Natural killer cell (primary cell): ENCODE data around the gene UNC93A. TPM values are rescaled to one million over a fixed set of nuclear protein-coding genes. Genes with fewer than 3 reads are reported as not detected.

Experiments used
- ATAC-seq, 3 donors: fragments of 150-1000 bp in 2 of 3; fragments of 200-7000 bp in 1 of 3; cut with Tn5 transposase; 1 replicate in 1 of 3; 2 replicates in 2 of 3; pipeline ENCODE4 v1.10.0; 2021; ENCODE audit warnings: mild to moderate bottlenecking in 2 of 3, moderate library complexity in 2 of 3
- DNase-seq, 2 donors: peaks; one replicate each; pipeline versions ENCODE4 v3.0.0 to v3.0.0-alpha.2; 2013 to 2021; ENCODE audit warnings: mixed read lengths in 1 of 2
- H3K27ac ChIP-seq: one replicate; pipeline ENCODE4 v1.5.1; 2013; ENCODE audit warnings: mild to moderate bottlenecking, low read length
- H3K27me3 ChIP-seq: one replicate; pipeline ENCODE4 v1.6.1; 2013; ENCODE audit warnings: low read length; ENCODE audit not compliant: control insufficient read depth, insufficient read depth
- H3K36me3 ChIP-seq: one replicate; pipeline ENCODE4 v1.6.1; 2013; ENCODE audit warnings: low read length; ENCODE audit not compliant: control insufficient read depth, insufficient read depth
- H3K4me1 ChIP-seq: one replicate; pipeline ENCODE4 v1.6.1; 2013; ENCODE audit warnings: low read length; ENCODE audit not compliant: control insufficient read depth, insufficient read depth
- H3K4me3 ChIP-seq: one replicate; pipeline ENCODE4 v1.5.1; 2013; ENCODE audit warnings: low read length
- H3K9me3 ChIP-seq: one replicate; pipeline ENCODE4 v1.6.1; 2013; ENCODE audit warnings: low read length; ENCODE audit not compliant: control insufficient read depth, insufficient read depth
- H3K27ac Mint-ChIP-seq, 2 donors: one replicate each; pipeline ENCODE4 v1.8.0; 2022; ENCODE audit warnings: mild to moderate bottlenecking in 2 of 2, mixed read lengths in 2 of 2, moderate library complexity in 1 of 2
- H3K27me3 Mint-ChIP-seq, 2 donors: one replicate each; pipeline ENCODE4 v1.8.0; 2022; ENCODE audit warnings: low read depth in 2 of 2, mixed read lengths in 2 of 2
- H3K36me3 Mint-ChIP-seq: one replicate; pipeline ENCODE4 v1.8.0; 2022; ENCODE audit warnings: mixed read lengths
- H3K4me1 Mint-ChIP-seq, 2 donors: one replicate each; pipeline ENCODE4 v1.8.0; 2022; ENCODE audit warnings: mixed read lengths in 2 of 2
- H3K4me3 Mint-ChIP-seq: one replicate; pipeline ENCODE4 v1.8.0; 2022; ENCODE audit warnings: mild to moderate bottlenecking, moderate library complexity, mixed read lengths
- H3K9me3 Mint-ChIP-seq, 2 donors: one replicate each; pipeline ENCODE4 v1.8.0; 2022; ENCODE audit warnings: mixed read lengths in 2 of 2
- WGBS: methylation state at CpG from one replicate; pipeline ENCODE4 v1.1.7; 2013; ENCODE audit warnings: missing lambda C conversion rate; ENCODE audit not compliant: insufficient coverage; 5-methylcytosine and 5-hydroxymethylcytosine counted together
- intact Hi-C: fragments of 100-400 bp; cut with micrococcal nuclease; formaldehyde crosslinking; loops from one replicate; pipeline ENCODE4 v1.14.2; 2022
- total RNA-seq, 4 donors: library from RNA; stranded (reverse); fragments of 120-200 nt in 1 of 4; gene quantifications; one replicate each; pipeline versions ENCODE4 v1.2.3 to v1.2.4, GENCODE V29; 2013 to 2022
- TF ChIP-seq, protein P1 (sequence below): fragments of 200-600 bp; IDR thresholded peaks from one replicate; pipeline ENCODE4 v1.8.0; 2022; ENCODE audit warnings: antibody characterized with exemption

UNC93A gene
- total RNA-seq, 3 donors from 2014 or later (not counting 1 experiment from before 2014, with no cell fraction given): not detected

DNA sequence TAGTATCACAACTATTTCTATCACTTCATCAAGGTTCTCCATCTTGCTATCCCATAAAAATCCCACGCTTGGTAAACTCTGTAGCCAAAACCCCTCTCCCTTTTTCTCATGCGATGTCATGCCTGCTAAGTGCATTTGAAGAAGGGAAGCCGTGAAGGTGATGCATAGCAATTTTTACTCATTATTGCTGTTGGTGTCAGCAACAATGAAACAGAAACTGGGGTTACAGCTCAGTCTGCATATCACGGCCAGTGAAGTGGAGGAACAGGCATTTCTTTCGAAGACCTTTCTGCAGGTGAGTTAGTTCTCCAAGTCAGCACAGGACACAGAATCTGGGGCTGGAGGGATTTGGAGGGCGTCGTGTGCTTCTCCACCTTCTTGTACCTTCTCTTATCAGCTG is 5.8 kb downstream of the UNC93A start:
- Histone ChIP-seq H3K27ac (no peak overlapping the region), H3K9me3 (no peaks in the 10 kb centered on the region), H3K4me3 (no peak overlapping the region), H3K27me3 (no peaks in the 10 kb centered on the region), H3K36me3 (no peaks in the 10 kb centered on the region), H3K4me1 (no peaks in the 10 kb centered on the region)
- no peaks in the 10 kb centered on the region for H3K4me1 Mint-ChIP-seq
- no peaks in the 10 kb centered on the region for H3K36me3 Mint-ChIP-seq
- TF ChIP-seq, protein P1, sequence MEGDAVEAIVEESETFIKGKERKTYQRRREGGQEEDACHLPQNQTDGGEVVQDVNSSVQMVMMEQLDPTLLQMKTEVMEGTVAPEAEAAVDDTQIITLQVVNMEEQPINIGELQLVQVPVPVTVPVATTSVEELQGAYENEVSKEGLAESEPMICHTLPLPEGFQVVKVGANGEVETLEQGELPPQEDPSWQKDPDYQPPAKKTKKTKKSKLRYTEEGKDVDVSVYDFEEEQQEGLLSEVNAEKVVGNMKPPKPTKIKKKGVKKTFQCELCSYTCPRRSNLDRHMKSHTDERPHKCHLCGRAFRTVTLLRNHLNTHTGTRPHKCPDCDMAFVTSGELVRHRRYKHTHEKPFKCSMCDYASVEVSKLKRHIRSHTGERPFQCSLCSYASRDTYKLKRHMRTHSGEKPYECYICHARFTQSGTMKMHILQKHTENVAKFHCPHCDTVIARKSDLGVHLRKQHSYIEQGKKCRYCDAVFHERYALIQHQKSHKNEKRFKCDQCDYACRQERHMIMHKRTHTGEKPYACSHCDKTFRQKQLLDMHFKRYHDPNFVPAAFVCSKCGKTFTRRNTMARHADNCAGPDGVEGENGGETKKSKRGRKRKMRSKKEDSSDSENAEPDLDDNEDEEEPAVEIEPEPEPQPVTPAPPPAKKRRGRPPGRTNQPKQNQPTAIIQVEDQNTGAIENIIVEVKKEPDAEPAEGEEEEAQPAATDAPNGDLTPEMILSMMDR: no peak
- no peak for DNase-seq
- intact Hi-C loops: no loop called here
- 78% methylated on average over 5 of the region's 7 CpGs for whole genome bisulfite sequencing
- peaks cover 0 to 3% of the 10 kb centered on the region in 2 donors for H3K27me3 Mint-ChIP-seq
- no peak for ATAC-seq
- no peak overlapping the region for H3K4me3 Mint-ChIP-seq
- no peaks in the 10 kb centered on the region for H3K9me3 Mint-ChIP-seq
- H3K27ac Mint-ChIP-seq: no peak overlapping the region

DNA sequence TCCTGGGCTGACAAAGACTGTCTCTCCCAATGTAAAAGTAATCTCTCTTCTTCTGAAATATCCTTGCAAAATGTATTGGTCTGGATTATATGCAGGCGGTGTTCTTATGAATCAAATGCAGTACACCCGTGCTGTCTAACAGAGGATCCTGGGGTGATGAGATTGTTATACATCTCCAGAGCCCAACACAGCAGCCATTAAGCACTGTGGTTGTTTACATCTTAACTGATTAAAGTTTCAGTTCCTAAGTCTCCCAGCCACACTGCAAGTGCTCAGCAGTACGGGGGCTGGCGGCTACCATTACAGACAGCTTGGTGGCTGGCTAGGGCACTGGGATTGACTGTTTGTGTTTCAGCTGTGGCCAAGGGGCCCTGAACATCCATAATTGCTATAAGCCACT is 7.0 kb downstream of the UNC93A start:
- WGBS: 70% methylated on average over 4 of the region's 4 CpGs
- Histone ChIP-seq H3K4me1 (no peaks in the 10 kb centered on the region), H3K27ac (no peak overlapping the region), H3K9me3 (no peaks in the 10 kb centered on the region), H3K27me3 (no peaks in the 10 kb centered on the region), H3K4me3 (no peak overlapping the region), H3K36me3 (no peaks in the 10 kb centered on the region)
- no peaks in the 10 kb centered on the region for H3K9me3 Mint-ChIP-seq
- H3K36me3 Mint-ChIP-seq: no peaks in the 10 kb centered on the region
- H3K27ac Mint-ChIP-seq: no peak overlapping the region
- no peak for ATAC-seq
- peaks cover 0 to 3% of the 10 kb centered on the region in 2 donors for H3K27me3 Mint-ChIP-seq
- H3K4me1 Mint-ChIP-seq: no peaks in the 10 kb centered on the region
- intact Hi-C loops: no loop called here
- H3K4me3 Mint-ChIP-seq: no peak overlapping the region
- DNase-seq: no peak
- TF ChIP-seq, protein P1: no peak

DNA sequence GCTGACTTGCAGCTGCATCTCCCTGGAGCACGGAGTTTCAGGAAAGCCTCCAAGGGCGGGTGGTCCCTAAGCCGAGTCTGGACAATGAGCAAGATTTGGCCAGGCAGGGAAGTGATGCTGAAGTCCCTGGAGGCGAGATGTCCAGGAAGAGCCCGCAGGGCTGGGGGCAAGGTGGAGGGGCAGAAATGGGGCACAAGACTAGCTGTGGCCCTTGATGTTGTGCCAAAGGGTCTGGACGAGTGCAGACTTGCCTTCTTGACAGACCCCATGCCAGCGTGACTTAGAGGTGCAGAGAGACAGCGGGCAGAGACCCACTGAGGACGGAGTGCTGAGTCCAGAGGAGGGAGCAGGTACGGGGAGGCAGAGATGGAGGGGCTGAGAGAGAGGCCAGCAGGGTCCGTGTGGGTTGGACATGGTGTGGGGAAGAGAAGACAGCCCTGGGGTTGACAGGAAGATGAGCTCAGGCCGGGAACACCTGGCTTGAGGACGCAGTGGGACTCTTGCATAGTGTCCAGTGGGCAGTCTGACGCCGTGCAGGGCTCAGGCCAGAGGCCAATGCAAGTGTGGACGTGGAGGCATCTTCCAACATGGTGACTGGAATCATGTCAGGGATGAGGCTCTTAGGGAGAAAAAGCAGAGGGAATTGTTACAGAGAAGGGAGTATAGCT is 8.7 kb downstream of the UNC93A start:
- Histone ChIP-seq H3K9me3 (no peaks in the 10 kb centered on the region), H3K27me3 (no peaks in the 10 kb centered on the region), H3K4me3 (no peak overlapping the region), H3K27ac (no peak overlapping the region), H3K4me1 (no peaks in the 10 kb centered on the region), H3K36me3 (no peaks in the 10 kb centered on the region)
- TF ChIP-seq, protein P1: no peak
- no peak overlapping the region for H3K4me3 Mint-ChIP-seq
- WGBS: 84% methylated on average over 16 of the region's 16 CpGs
- DNase-seq: no peak
- H3K27me3 Mint-ChIP-seq: peaks cover 0 to 3% of the 10 kb centered on the region in 2 donors
- intact Hi-C loops: no loop called here
- H3K36me3 Mint-ChIP-seq: no peaks in the 10 kb centered on the region
- no peaks in the 10 kb centered on the region for H3K9me3 Mint-ChIP-seq
- no peak overlapping the region for H3K27ac Mint-ChIP-seq
- H3K4me1 Mint-ChIP-seq: no peaks in the 10 kb centered on the region
- ATAC-seq: no peak
